Activated CD8-positive, alpha-beta T cell treated with anti-CD3 and anti-CD28 coated beads for 36 hours (primary cell): ENCODE measurements around the gene RAC2. TPM values are rescaled to one million over a fixed set of nuclear protein-coding genes. Genes with fewer than 3 reads are reported as not detected.
"Not testable (repeated sequence)": the region's sequence is repeated elsewhere in the genome, so short reads cannot be mapped to it uniquely, and the experiment has no call there.

Experiments
- ATAC-seq: fragments of 200-7000 bp; cut with Tn5 transposase; one replicate; pipeline ENCODE4 v1.10.0; 2021; ENCODE audit warnings: mild to moderate bottlenecking, moderate library complexity
- CTCF ChIA-PET: fragments of 350-600 bp; sonication (Branson Sonifier 250); formaldehyde crosslinking; loops from one replicate; lab custom pipeline; 2021; ENCODE audit warnings: antibody characterized with exemption; lab: Charles Lee
- POLR2A ChIA-PET: fragments of 350-600 bp; sonication (Branson Sonifier 250); formaldehyde crosslinking; loops from one replicate; lab custom pipeline; 2021; ENCODE audit warnings: antibody characterized with exemption; lab: Charles Lee
- DNase-seq: peaks from one replicate; pipeline ENCODE4 v3.0.0-alpha.2; 2020
- H3K27ac Mint-ChIP-seq: one replicate; pipeline ENCODE4 v1.8.0; 2021; ENCODE audit warnings: mild to moderate bottlenecking, mixed read lengths
- H3K27me3 Mint-ChIP-seq: one replicate; pipeline ENCODE4 v1.8.0; 2021; ENCODE audit warnings: mixed read lengths
- H3K36me3 Mint-ChIP-seq: one replicate; pipeline ENCODE4 v1.8.0; 2021; ENCODE audit warnings: low read depth, mixed read lengths
- H3K4me1 Mint-ChIP-seq: one replicate; pipeline ENCODE4 v1.8.0; 2021; ENCODE audit warnings: low read depth, mixed read lengths
- H3K4me3 Mint-ChIP-seq: one replicate; pipeline ENCODE4 v1.8.0; 2021; ENCODE audit warnings: mild to moderate bottlenecking, moderate library complexity, mixed read lengths
- H3K9me3 Mint-ChIP-seq: one replicate; pipeline ENCODE4 v1.8.0; 2021; ENCODE audit warnings: mixed read lengths
- intact Hi-C: fragments of 100-400 bp; cut with micrococcal nuclease; formaldehyde crosslinking; loops from one replicate; pipeline ENCODE4 v1.10.0; 2022
- total RNA-seq, 2 experiments: library from RNA; stranded (reverse); gene quantifications; one replicate each; pipeline ENCODE4 v1.2.3, GENCODE V29; 2021
- TF ChIP-seq, protein P1 (sequence below): fragments of 200-600 bp; IDR thresholded peaks from one replicate; pipeline ENCODE4 v1.8.0; 2022; ENCODE audit warnings: antibody characterized with exemption, mild to moderate bottlenecking

The RAC2 gene
- total RNA-seq, 2 experiments from 2014 or later, result 699 to 717 TPM

DNA sequence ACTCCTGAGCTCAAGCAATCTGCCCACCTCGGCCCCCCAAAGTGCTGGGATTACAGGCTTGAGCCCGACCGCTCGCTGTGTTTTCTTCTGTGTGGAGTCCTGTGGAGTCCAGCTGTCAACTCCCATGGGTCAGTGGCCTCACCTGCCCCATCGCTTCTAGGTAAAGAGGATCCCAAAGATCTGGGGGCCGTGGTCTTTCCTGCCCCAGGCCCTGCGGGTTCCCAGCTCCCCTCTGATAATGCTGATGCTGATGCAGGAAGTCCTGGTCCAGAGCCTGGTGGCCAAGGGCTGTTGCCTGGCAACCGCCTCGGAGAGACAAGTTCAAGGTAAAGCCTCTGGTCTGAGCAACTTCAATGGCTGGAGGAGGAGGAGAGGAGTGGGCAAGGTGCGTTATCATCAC is 41.4 kb downstream of the RAC2 start:
- ATAC-seq, result no peak
- CTCF ChIA-PET, result interaction anchor here (1.2 to 1.6 kb wide), 2 partner anchors 10 to 58 kb away, joined by 5 to 6 read pairs; no protein-coding TSS in a partner anchor
- H3K27me3 Mint-ChIP-seq, result no peaks in the 10 kb centered on the region
- H3K27ac Mint-ChIP-seq, result no peak overlapping the region
- DNase-seq, result peak; percentile 10
- TF ChIP-seq, protein P1, sequence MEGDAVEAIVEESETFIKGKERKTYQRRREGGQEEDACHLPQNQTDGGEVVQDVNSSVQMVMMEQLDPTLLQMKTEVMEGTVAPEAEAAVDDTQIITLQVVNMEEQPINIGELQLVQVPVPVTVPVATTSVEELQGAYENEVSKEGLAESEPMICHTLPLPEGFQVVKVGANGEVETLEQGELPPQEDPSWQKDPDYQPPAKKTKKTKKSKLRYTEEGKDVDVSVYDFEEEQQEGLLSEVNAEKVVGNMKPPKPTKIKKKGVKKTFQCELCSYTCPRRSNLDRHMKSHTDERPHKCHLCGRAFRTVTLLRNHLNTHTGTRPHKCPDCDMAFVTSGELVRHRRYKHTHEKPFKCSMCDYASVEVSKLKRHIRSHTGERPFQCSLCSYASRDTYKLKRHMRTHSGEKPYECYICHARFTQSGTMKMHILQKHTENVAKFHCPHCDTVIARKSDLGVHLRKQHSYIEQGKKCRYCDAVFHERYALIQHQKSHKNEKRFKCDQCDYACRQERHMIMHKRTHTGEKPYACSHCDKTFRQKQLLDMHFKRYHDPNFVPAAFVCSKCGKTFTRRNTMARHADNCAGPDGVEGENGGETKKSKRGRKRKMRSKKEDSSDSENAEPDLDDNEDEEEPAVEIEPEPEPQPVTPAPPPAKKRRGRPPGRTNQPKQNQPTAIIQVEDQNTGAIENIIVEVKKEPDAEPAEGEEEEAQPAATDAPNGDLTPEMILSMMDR, result no peak
- no peaks in the 10 kb centered on the region for H3K9me3 Mint-ChIP-seq
- intact Hi-C loops, result no loop called here
- peaks cover 57% of the 10 kb centered on the region for H3K4me1 Mint-ChIP-seq
- H3K36me3 Mint-ChIP-seq, result peaks cover 3% of the 10 kb centered on the region
- POLR2A ChIA-PET, result no interaction called here
- H3K4me3 Mint-ChIP-seq, result no peak overlapping the region

DNA sequence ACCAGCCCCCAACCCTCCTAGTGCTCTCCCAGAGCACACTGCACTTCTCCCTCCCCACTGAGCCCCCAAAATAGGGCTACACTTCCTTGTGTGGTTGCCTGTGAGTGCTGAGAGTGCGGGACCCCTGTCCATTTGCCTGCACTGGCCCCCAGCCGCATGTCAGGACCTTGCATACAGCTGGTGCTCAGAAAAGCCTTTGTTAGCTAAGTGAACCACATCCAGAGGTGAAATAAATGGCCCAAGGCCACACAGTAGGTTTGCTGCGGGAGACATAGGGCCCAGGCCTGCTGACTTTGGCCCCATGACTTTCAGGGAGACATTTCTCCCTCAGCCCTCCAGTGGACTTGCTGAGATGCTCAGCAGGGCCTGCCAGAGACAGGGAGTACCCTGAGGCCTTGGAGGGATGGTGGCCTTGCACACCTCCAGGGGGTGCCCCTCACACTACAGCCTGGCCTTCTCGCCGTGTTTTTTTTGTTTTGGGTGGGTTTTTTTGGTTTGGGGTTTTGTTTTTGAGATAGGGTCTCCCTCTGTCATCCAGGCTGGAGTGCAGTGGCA is 42.0 kb downstream of the RAC2 start:
- H3K4me1 Mint-ChIP-seq, result peaks cover 58% of the 10 kb centered on the region
- intact Hi-C loops, result no loop called here
- ChIA-PET POLR2A (interaction anchor here (0.7 to 1.6 kb wide), 4 partner anchors 15 to 52 kb away, joined by 3 to 7 read pairs (median 4); partner anchors contain the start of gene IL2RB), CTCF (interaction anchor here (0.9 to 3.4 kb wide), 8 partner anchors 7 to 123 kb away, joined by 3 to 45 read pairs (median 6); no protein-coding TSS in a partner anchor)
- H3K27ac Mint-ChIP-seq, result peak overlapping the region; percentile 69
- TF ChIP-seq, protein P1, result no peak
- no peak overlapping the region for H3K4me3 Mint-ChIP-seq
- DNase-seq (no peak), ATAC-seq (no peak)
- no peaks in the 10 kb centered on the region for H3K9me3 Mint-ChIP-seq
- H3K27me3 Mint-ChIP-seq, result no peaks in the 10 kb centered on the region
- H3K36me3 Mint-ChIP-seq, result peaks cover 3% of the 10 kb centered on the region

DNA sequence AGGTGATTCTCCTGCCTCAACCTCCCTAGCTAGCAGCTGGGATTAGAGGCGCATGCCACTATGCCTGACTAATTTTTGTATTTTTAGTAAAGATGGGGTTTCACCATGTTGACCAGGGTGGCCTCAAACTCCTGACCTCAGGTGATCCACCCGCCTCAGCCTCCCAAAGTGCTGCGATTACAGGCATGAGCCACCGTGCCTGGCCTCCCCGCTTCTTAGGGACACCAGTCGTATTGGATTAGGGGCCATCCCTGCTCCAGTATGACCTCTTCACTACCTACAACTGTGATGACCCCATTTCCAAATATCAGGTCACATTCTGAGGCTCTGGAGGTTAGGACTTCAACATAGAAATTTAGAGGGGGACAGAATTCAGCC is 42.6 kb downstream of the RAC2 start:
- not testable (repeated sequence) for H3K9me3 Mint-ChIP-seq, ATAC-seq

DNA sequence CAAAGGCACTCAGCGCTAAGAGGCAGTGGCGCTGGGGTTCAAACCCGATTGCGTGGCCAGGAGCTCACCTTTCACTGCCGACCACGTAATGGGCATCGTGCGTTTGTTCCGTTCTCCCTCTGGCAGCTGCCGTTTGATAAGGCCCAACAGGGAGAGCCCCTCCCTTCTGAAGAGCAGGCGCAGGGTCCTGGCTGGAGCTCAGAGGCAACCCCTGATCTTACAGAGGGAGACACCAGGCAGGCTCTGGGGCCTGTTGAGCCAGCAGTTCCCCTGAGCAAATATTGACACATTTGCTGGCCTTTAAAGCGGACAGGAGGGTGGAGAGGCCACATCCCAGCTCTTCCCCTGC is 44.3 kb downstream of the RAC2 start:
- intact Hi-C loops, result loop anchor here (2.0 to 10.0 kb wide), 3 partner anchors 33 to 121 kb away; partner anchors contain the start of gene IL2RB
- Mint-ChIP-seq H3K4me3 (peak overlapping the region; percentile 86), H3K4me1 (peaks cover 68% of the 10 kb centered on the region), H3K9me3 (no peaks in the 10 kb centered on the region), H3K36me3 (peaks cover 3% of the 10 kb centered on the region), H3K27ac (peak overlapping the region; percentile 79), H3K27me3 (no peaks in the 10 kb centered on the region)
- no peak for DNase-seq
- ATAC-seq, result peak; percentile 6
- CTCF ChIA-PET, result interaction anchor here (0.7 to 5.6 kb wide), 52 partner anchors 9 to 418 kb away, joined by 3 to 102 read pairs (median 5); partner anchors contain the start of genes C1QTNF6, IL2RB, KCTD17 and MFNG
- TF ChIP-seq, protein P1, result no peak
- POLR2A ChIA-PET, result interaction anchor here (0.7 to 3.8 kb wide), 18 partner anchors 9 to 124 kb away, joined by 3 to 18 read pairs (median 4); partner anchors contain the start of gene IL2RB

More for the DNA sequence above, 42.6 kb downstream of the RAC2 start:
- H3K4me1 Mint-ChIP-seq, result peaks cover 61% of the 10 kb centered on the region
- ChIA-PET POLR2A (interaction anchor here (0.7 to 1.6 kb wide), 4 partner anchors 16 to 51 kb away, joined by 3 to 7 read pairs (median 4); partner anchors contain the start of gene IL2RB), CTCF (interaction anchor here (0.9 to 5.6 kb wide), 11 partner anchors 8 to 155 kb away, joined by 3 to 102 read pairs (median 18); partner anchors contain the start of genes IL2RB and KCTD17)
- peak overlapping the region; percentile 69 for H3K27ac Mint-ChIP-seq
- H3K27me3 Mint-ChIP-seq, H3K36me3 Mint-ChIP-seq, intact Hi-C loops, DNase-seq, H3K4me3 Mint-ChIP-seq: not testable (repeated sequence)

DNA sequence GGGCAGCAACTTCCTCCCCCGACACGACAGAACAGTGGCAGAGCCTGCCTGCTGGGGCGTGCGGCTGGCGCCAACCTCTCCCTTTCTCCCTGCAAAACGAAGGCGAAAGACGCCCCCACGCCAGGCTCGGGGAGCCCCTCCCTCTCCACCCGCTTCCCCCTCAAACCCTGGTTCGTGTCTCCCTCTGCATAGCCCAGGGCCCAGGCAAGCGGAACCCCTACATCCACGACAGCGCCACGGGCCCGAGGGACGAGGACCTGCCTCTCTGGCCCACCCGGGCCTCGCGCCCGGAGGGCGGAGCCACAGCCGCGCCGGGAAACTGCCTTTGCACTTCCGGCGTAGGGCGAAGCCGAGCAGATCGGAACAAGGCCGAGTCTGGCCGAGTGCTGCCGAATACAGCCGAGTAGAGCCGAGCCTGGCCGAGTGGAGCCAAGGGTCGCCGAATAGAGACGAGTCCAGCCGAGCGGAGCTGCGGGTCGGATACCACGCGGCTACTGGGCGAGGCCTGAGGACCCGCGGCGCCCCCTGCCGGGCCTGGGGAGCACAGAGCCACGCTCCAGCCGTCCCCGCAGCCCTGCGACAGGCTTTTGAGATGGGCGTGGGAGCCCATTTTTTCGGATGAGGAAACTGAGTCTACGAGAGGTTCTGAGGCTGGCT is 44.8 kb downstream of the RAC2 start:
- Mint-ChIP-seq H3K4me3 (peak overlapping the region; percentile 86), H3K9me3 (no peaks in the 10 kb centered on the region), H3K27me3 (no peaks in the 10 kb centered on the region), H3K4me1 (peaks cover 70% of the 10 kb centered on the region), H3K36me3 (peaks cover 3% of the 10 kb centered on the region), H3K27ac (peak overlapping the region; percentile 98)
- peak; percentile 96 for ATAC-seq
- intact Hi-C loops, result loop anchor here (2.0 to 10.0 kb wide), 3 partner anchors 32 to 120 kb away; partner anchors contain the start of gene IL2RB
- DNase-seq, result peak; percentile 100
- TF ChIP-seq, protein P1, result peak; percentile 85
- ChIA-PET POLR2A (interaction anchor here (0.7 to 3.8 kb wide), 19 partner anchors 10 to 124 kb away, joined by 3 to 18 read pairs (median 4); partner anchors contain the start of gene IL2RB), CTCF (interaction anchor here (0.7 to 5.6 kb wide), 54 partner anchors 9 to 417 kb away, joined by 3 to 102 read pairs (median 5); partner anchors contain the start of genes C1QTNF6, IL2RB, KCTD17 and MFNG)
